Suppressor macrophage (primary cell): Measurements from ENCODE around the gene FBLN2.
A peak's percentile ranks its signal among the peaks of the same experiment; 100 is the strongest.
"Not testable (repeated sequence)": the region's sequence is repeated elsewhere in the genome, so short reads cannot be mapped to it uniquely, and the experiment has no call there.

Experiments
- DNase-seq, 4 experiments: peaks; one replicate each; pipeline ENCODE4 v3.0.0-alpha.2; 2020 to 2022

FBLN2 gene

GRCh38 chr3:13513913-13514517 lies 34.9 kb upstream of the FBLN2 start:
- DNase-seq = no peak

GRCh38 chr3:13514639-13515435 lies 34.1 kb upstream of the FBLN2 start:
- DNase-seq = no peak

- DNase-seq = no peak
Observed at GRCh38 chr3:13515786-13516759, 32.9 kb upstream of the FBLN2 start.

- DNase-seq = no peak
Observed at GRCh38 chr3:13516760-13517135, 32.2 kb upstream of the FBLN2 start.

GRCh38 chr3:13517253-13517977 lies 31.5 kb upstream of the FBLN2 start:
- no peak for DNase-seq

GRCh38 chr3:13518516-13518953 lies 30.4 kb upstream of the FBLN2 start:
- DNase-seq = no peak

GRCh38 chr3:13519006-13519791 lies 29.7 kb upstream of the FBLN2 start:
- DNase-seq = no peak

- no peak for DNase-seq
Observed at GRCh38 chr3:13520326-13520880, 28.5 kb upstream of the FBLN2 start.

GRCh38 chr3:13521309-13521708 lies 27.6 kb upstream of the FBLN2 start:
- no peak for DNase-seq

- DNase-seq = not testable (repeated sequence)
Observed at GRCh38 chr3:13521749-13522148, 27.2 kb upstream of the FBLN2 start.

- no peak for DNase-seq
Observed at GRCh38 chr3:13522236-13522635, 26.7 kb upstream of the FBLN2 start.

GRCh38 chr3:13524979-13525669 lies 23.8 kb upstream of the FBLN2 start:
- no peak for DNase-seq

GRCh38 chr3:13525827-13526625 lies 22.9 kb upstream of the FBLN2 start:
- no peak for DNase-seq

GRCh38 chr3:13526626-13526949 lies 22.3 kb upstream of the FBLN2 start:
- DNase-seq = no peak

- peak in 2 of 4 experiments; percentile 10 to 17 for DNase-seq
Observed at GRCh38 chr3:13528217-13528867, 20.6 kb upstream of the FBLN2 start.

- DNase-seq = no peak
Observed at GRCh38 chr3:13529196-13530112, 19.5 kb upstream of the FBLN2 start.

GRCh38 chr3:13530241-13531009 lies 18.5 kb upstream of the FBLN2 start:
- DNase-seq = no peak
